K562 (cell line): ENCODE data around the gene GALR3. TPM values are rescaled to one million over a fixed set of nuclear protein-coding genes. Genes with fewer than 3 reads are reported as not detected.

Experiments used
- BHLHE40 ChIP-seq: IDR thresholded peaks from 2 replicates; pipeline ENCODE4 v1.6.1; 2011; ENCODE audit warnings: low read length, improper control_type of control experiment
- CREB3 ChIP-seq: fragments of 450-650 bp; conservative IDR thresholded peaks from 2 replicates; pipeline ENCODE4 v1.6.1; 2016; ENCODE audit warnings: missing genetic modification characterization, low read depth, mild to moderate bottlenecking, missing compliant biosample characterization, moderate library complexity
- DEAF1 ChIP-seq: fragments of 450-650 bp; formaldehyde crosslinking; IDR thresholded peaks from 2 replicates; pipeline ENCODE4 v1.4.0; 2020; ENCODE audit warnings: mild to moderate bottlenecking, moderate library complexity
- FOXJ3 ChIP-seq: sonication (generic); formaldehyde crosslinking; IDR thresholded peaks from 2 replicates; pipeline ENCODE4 v1.4.0; 2020; ENCODE audit warnings: mild to moderate bottlenecking, missing genetic modification reagents
- MITF ChIP-seq: IDR thresholded peaks from 2 replicates; pipeline ENCODE4 v1.6.1; 2014; ENCODE audit warnings: antibody characterized with exemption
- POLR2H ChIP-seq: IDR thresholded peaks from 2 replicates; pipeline ENCODE4 v1.6.1; 2016; ENCODE audit warnings: missing genetic modification characterization, low read depth, mild to moderate bottlenecking, control low read depth, missing compliant biosample characterization, moderate library complexity
- POLR3G ChIP-seq: IDR thresholded peaks from 2 replicates; pipeline ENCODE4 v1.6.1; 2011; ENCODE audit not compliant: insufficient read length, insufficient replicate concordance; ENCODE audit errors: extremely low read depth
- RBM22 ChIP-seq: fragments of 200-400 bp; formaldehyde crosslinking; IDR thresholded peaks from 2 replicates; pipeline ENCODE4 v1.6.1; 2018; ENCODE audit warnings: low read length, low read depth; ENCODE audit not compliant: poor library complexity, severe bottlenecking
- RBM25 ChIP-seq: fragments of 200-400 bp; formaldehyde crosslinking; IDR thresholded peaks from 2 replicates; pipeline ENCODE4 v1.6.1; 2018; ENCODE audit warnings: low read length, low read depth, moderate library complexity; ENCODE audit not compliant: severe bottlenecking
- SFPQ ChIP-seq: fragments of 200-400 bp; formaldehyde crosslinking; IDR thresholded peaks from 2 replicates; pipeline ENCODE4 v1.6.1; 2017; ENCODE audit warnings: mild to moderate bottlenecking, low read depth, low read length, moderate library complexity
- SPI1 ChIP-seq: IDR thresholded peaks from 2 replicates; pipeline ENCODE4 v1.6.1; 2011; ENCODE audit warnings: low read depth, low read length, control low read depth, borderline replicate concordance
- ZC3H8 ChIP-seq: fragments of 450-650 bp; IDR thresholded peaks from 2 replicates; pipeline ENCODE4 v1.6.1; 2017
- ZNF699 ChIP-seq: fragments of 250-450 bp; sonication (Bioruptor Pico); IDR thresholded peaks from 2 replicates; pipeline ENCODE4 v1.8.0; 2021; ENCODE audit warnings: mild to moderate bottlenecking, moderate library complexity; ENCODE audit not compliant: insufficient replicate concordance
- ZNF77 ChIP-seq: fragments of 250-450 bp; sonication (Bioruptor Pico); IDR thresholded peaks from 2 replicates; pipeline ENCODE4 v1.5.0; 2020
- polyA plus RNA-seq, 8 experiments: library from polyadenylated mRNA; depleted of rRNA in 4 of 8; stranded (reverse) in 5 of 8; unstranded in 3 of 8; fragments of >200 nt; fragmentation: Nextera tagmentation in 2 of 8; fragmentation: Illumina TruSeq in 1 of 8; extraction: Ambion mirVana in 2 of 8; extraction: Trizol in 1 of 8; gene quantifications; 2 replicates each; pipeline versions ENCODE4 v1.2.1 to v1.2.3, GENCODE V29; 2011 to 2014; ENCODE audit warnings: inconsistent platforms in 1 of 8, missing spikeins in 1 of 8
- total RNA-seq, 7 experiments: library from RNA; depleted of rRNA in 6 of 7; stranded (reverse); fragments of >200 nt in 6 of 7; fragmentation: Illumina TruSeq in 2 of 7; extraction: Trizol in 2 of 7; gene quantifications; 2 replicates each; pipeline versions ENCODE4 v1.2.1 to v1.2.3, GENCODE V29; 2011 to 2021; ENCODE audit warnings: low replicate concordance in 1 of 7
- TF ChIP-seq, protein P1 (sequence below): fragments of 200-800 bp; sonication (Bioruptor generic); IDR thresholded peaks from 2 replicates; pipeline ENCODE4 v1.6.1; 2016; ENCODE audit warnings: missing genetic modification characterization, missing compliant biosample characterization

GALR3 gene
- total and polyA plus RNA-seq, 9 of the 15 experiments (the other 6 are each of a cell fraction or from before 2014, with no cell fraction given) = 0.13 TPM; not detected in 8

GRCh38 chr22:37803195-37803638, 20.0 kb upstream of the GALR3 start (continued):
- TF ChIP-seq CREB3 (tag) (no peak), ZNF699 (CRISPR knock-in tag) (no peak), SFPQ (no peak), DEAF1 (CRISPR knock-in tag) (no peak), ZNF77 (no peak), FOXJ3 (CRISPR knock-in tag) (no peak), RBM22 (no peak), SPI1 (0 out of 2 replicates have a peak, but pooled peaks have one; percentile 6), RBM25 (no peak), POLR2H (tag) (peak; percentile 61; the same call in 1 of the 2 replicates), MITF (peak; percentile 86), BHLHE40 (peak; percentile 67), ZC3H8 (no peak), POLR3G (no peak)
- TF ChIP-seq, protein P1, sequence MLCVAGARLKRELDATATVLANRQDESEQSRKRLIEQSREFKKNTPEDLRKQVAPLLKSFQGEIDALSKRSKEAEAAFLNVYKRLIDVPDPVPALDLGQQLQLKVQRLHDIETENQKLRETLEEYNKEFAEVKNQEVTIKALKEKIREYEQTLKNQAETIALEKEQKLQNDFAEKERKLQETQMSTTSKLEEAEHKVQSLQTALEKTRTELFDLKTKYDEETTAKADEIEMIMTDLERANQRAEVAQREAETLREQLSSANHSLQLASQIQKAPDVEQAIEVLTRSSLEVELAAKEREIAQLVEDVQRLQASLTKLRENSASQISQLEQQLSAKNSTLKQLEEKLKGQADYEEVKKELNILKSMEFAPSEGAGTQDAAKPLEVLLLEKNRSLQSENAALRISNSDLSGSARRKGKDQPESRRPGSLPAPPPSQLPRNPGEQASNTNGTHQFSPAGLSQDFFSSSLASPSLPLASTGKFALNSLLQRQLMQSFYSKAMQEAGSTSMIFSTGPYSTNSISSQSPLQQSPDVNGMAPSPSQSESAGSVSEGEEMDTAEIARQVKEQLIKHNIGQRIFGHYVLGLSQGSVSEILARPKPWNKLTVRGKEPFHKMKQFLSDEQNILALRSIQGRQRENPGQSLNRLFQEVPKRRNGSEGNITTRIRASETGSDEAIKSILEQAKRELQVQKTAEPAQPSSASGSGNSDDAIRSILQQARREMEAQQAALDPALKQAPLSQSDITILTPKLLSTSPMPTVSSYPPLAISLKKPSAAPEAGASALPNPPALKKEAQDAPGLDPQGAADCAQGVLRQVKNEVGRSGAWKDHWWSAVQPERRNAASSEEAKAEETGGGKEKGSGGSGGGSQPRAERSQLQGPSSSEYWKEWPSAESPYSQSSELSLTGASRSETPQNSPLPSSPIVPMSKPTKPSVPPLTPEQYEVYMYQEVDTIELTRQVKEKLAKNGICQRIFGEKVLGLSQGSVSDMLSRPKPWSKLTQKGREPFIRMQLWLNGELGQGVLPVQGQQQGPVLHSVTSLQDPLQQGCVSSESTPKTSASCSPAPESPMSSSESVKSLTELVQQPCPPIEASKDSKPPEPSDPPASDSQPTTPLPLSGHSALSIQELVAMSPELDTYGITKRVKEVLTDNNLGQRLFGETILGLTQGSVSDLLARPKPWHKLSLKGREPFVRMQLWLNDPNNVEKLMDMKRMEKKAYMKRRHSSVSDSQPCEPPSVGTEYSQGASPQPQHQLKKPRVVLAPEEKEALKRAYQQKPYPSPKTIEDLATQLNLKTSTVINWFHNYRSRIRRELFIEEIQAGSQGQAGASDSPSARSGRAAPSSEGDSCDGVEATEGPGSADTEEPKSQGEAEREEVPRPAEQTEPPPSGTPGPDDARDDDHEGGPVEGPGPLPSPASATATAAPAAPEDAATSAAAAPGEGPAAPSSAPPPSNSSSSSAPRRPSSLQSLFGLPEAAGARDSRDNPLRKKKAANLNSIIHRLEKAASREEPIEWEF = peak; percentile 55; the same call in 1 of the 2 replicates
